Neuronal stem cell (in vitro differentiated cells): ENCODE data around the gene ATN1.

Source experiments
- DNase-seq: peaks from one replicate; pipeline ENCODE4 v3.0.0-alpha.2; 2013; ENCODE audit warnings: low spot score
- H2AFZ ChIP-seq: one replicate; pipeline ENCODE4 v1.6.1; 2013; ENCODE audit warnings: mild to moderate bottlenecking, low read length, inconsistent platforms
- H2AK5ac ChIP-seq: 2 replicates; pipeline ENCODE4 v1.6.1; 2013; ENCODE audit warnings: low read depth, mild to moderate bottlenecking, inconsistent platforms, low read length, moderate library complexity, mixed read lengths
- H2BK120ac ChIP-seq: 2 replicates; pipeline ENCODE4 v1.6.1; 2013; ENCODE audit warnings: low read depth, mild to moderate bottlenecking, inconsistent platforms, low read length, moderate library complexity, mixed read lengths
- H2BK12ac ChIP-seq: one replicate; pipeline ENCODE4 v1.6.1; 2013; ENCODE audit warnings: low read length, inconsistent platforms
- H2BK15ac ChIP-seq: 2 replicates; pipeline ENCODE4 v1.6.1; 2013; ENCODE audit warnings: mild to moderate bottlenecking, low read length, inconsistent platforms, mixed read lengths
- H2BK5ac ChIP-seq: one replicate; pipeline ENCODE4 v1.6.1; 2013; ENCODE audit warnings: inconsistent platforms, mild to moderate bottlenecking, low read length, moderate library complexity
- H3K14ac ChIP-seq: one replicate; pipeline ENCODE4 v1.6.1; 2013; ENCODE audit warnings: low read length, inconsistent platforms
- H3K18ac ChIP-seq: 2 replicates; pipeline ENCODE4 v1.6.1; 2013; ENCODE audit warnings: low read length, inconsistent platforms
- H3K23ac ChIP-seq: 2 replicates; pipeline ENCODE4 v1.6.1; 2013; ENCODE audit warnings: low read depth, mild to moderate bottlenecking, mixed read lengths, low read length, inconsistent platforms; ENCODE audit not compliant: poor library complexity
- H3K27ac ChIP-seq: replicated peaks from 3 replicates; pipeline ENCODE4 v1.5.1; 2013; ENCODE audit warnings: low read length, inconsistent platforms
- H3K27me3 ChIP-seq, 3 experiments: 2 replicates each; pipeline ENCODE4 v1.6.1; 2013; ENCODE audit warnings: low read length in 3 of 3, mild to moderate bottlenecking in 2 of 3, inconsistent platforms in 1 of 3, low read depth in 1 of 3, mixed read lengths in 1 of 3, moderate library complexity in 1 of 3; ENCODE audit not compliant: control insufficient read depth in 3 of 3, insufficient read depth in 3 of 3
- H3K36me3 ChIP-seq, 2 donors: replicated peaks in 1 of 2; 2 replicates each; pipeline ENCODE4 v1.6.1; 2013; ENCODE audit warnings: low read length in 2 of 2; ENCODE audit not compliant: control insufficient read depth in 2 of 2, insufficient read depth in 2 of 2
- H3K4ac ChIP-seq: 2 replicates; pipeline ENCODE4 v1.6.1; 2013; ENCODE audit warnings: inconsistent platforms, mild to moderate bottlenecking, low read length, moderate library complexity
- H3K4me1 ChIP-seq, 2 donors: 1 replicate in 1 of 2; 2 replicates in 1 of 2; pipeline ENCODE4 v1.6.1; 2013; ENCODE audit warnings: low read length in 2 of 2, low read depth in 1 of 2; ENCODE audit not compliant: control insufficient read depth in 2 of 2, insufficient read depth in 1 of 2
- H3K4me2 ChIP-seq: one replicate; pipeline ENCODE4 v1.6.1; 2013; ENCODE audit warnings: mild to moderate bottlenecking, low read length, inconsistent platforms; ENCODE audit not compliant: insufficient read depth, poor library complexity, severe bottlenecking
- H3K4me3 ChIP-seq, 2 donors: 2 replicates each; pipeline ENCODE4 v1.5.1; 2013; ENCODE audit warnings: low read length in 2 of 2, mild to moderate bottlenecking in 2 of 2, inconsistent platforms in 1 of 2, moderate library complexity in 1 of 2
- H3K79me1 ChIP-seq: one replicate; pipeline ENCODE4 v1.6.1; 2013; ENCODE audit warnings: low read depth, mild to moderate bottlenecking, inconsistent platforms, low read length, moderate library complexity
- H3K9ac ChIP-seq: one replicate; pipeline ENCODE4 v1.6.1; 2013; ENCODE audit warnings: mild to moderate bottlenecking, low read depth, low read length, inconsistent platforms; ENCODE audit not compliant: poor library complexity
- H3K9me3 ChIP-seq, 2 donors: replicated peaks in 1 of 2; 2 replicates each; pipeline versions ENCODE3 to v1.6.1; 2013; ENCODE audit warnings: low read length in 2 of 2, mild to moderate bottlenecking in 2 of 2, inconsistent platforms in 1 of 2, low read depth in 1 of 2, mixed read lengths in 1 of 2, moderate library complexity in 1 of 2; ENCODE audit not compliant: control insufficient read depth in 2 of 2, insufficient read depth in 1 of 2
- H4K8ac ChIP-seq: one replicate; pipeline ENCODE4 v1.6.1; 2013; ENCODE audit warnings: low read depth, mild to moderate bottlenecking, inconsistent platforms, low read length, moderate library complexity
- H4K91ac ChIP-seq: one replicate; pipeline ENCODE4 v1.6.1; 2013; ENCODE audit warnings: low read length, low read depth, mild to moderate bottlenecking, inconsistent platforms; ENCODE audit not compliant: poor library complexity
- WGBS, 2 donors: extraction: QIAGEN DNeasy Blood & Tissue Kit; methylation state at CpG; one replicate each; pipeline ENCODE4 v1.1.7; 2013; ENCODE audit warnings: missing lambda C conversion rate in 2 of 2, mixed read lengths in 1 of 2; ENCODE audit not compliant: insufficient read length in 2 of 2, insufficient replicate concordance in 1 of 2; ENCODE audit errors: extremely low coverage in 2 of 2; 5-methylcytosine and 5-hydroxymethylcytosine counted together

Gene ATN1

GRCh38 chr12:6979021-6979420 lies 51.3 kb downstream of the ATN1 start:
- no peak overlapping the region for H2BK5ac ChIP-seq
- no peak overlapping the region for H2BK120ac ChIP-seq
- H3K4ac ChIP-seq = no peak overlapping the region
- no peak overlapping the region for H2BK15ac ChIP-seq
- no peak overlapping the region for H2AFZ ChIP-seq
- H3K36me3 ChIP-seq = peaks cover 57 to 99% of the 10 kb centered on the region in 2 donors
- H3K79me1 ChIP-seq = no peaks in the 10 kb centered on the region
- no peak overlapping the region for H3K4me2 ChIP-seq
- no peaks in the 10 kb centered on the region for H3K4me1 ChIP-seq
- H3K14ac ChIP-seq = no peak overlapping the region
- peak overlapping the region in 1 of 2 donors; percentile 21 for H3K4me3 ChIP-seq
- no peak overlapping the region for H3K23ac ChIP-seq
- H4K91ac ChIP-seq = no peak overlapping the region
- no peak overlapping the region for H3K18ac ChIP-seq
- no peaks in the 10 kb centered on the region for H3K27me3 ChIP-seq
- no peak overlapping the region for H2AK5ac ChIP-seq
- H4K8ac ChIP-seq = no peak overlapping the region
- no CpG with 5 or more reads among the region's 6 CpGs for WGBS, 2 donors
- no peak overlapping the region for H3K27ac ChIP-seq
- H3K9me3 ChIP-seq = no peaks in the 10 kb centered on the region
- DNase-seq = no peak
- H3K9ac ChIP-seq = no peak overlapping the region
- H2BK12ac ChIP-seq = no peak overlapping the region

DNA sequence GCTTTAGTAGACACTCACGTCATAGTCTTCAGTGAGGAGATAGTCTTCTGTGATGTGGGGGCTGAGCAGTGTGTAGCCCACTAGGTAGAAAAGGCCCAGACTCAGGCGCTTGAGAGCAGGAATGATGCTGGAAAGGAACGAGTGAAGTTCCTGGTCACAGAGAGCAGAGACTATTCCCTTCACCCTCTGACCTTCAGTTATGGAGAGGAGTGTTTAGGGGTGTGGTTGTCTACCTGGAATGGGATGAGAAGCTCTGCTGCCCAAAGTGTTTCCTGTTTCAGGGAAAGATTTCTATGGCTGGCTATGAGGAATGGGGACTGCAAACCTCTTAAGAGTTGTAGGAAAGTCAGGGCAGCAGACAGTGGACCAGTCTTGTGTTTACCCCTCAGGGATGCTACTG lies 51.7 kb downstream of the ATN1 start:
- Histone ChIP-seq H3K79me1 (no peaks in the 10 kb centered on the region), H3K27ac (no peak overlapping the region), H4K8ac (no peak overlapping the region), H2BK15ac (no peak overlapping the region), H2AFZ (no peak overlapping the region), H3K36me3 (peaks cover 53 to 99% of the 10 kb centered on the region in 2 donors), H3K9ac (no peak overlapping the region), H3K9me3 (no peaks in the 10 kb centered on the region), H3K23ac (no peak overlapping the region), H3K4ac (no peak overlapping the region), H2BK12ac (no peak overlapping the region), H3K4me1 (no peaks in the 10 kb centered on the region), H3K4me2 (no peak overlapping the region), H3K14ac (no peak overlapping the region), H3K18ac (no peak overlapping the region), H2BK5ac (no peak overlapping the region), H2BK120ac (no peak overlapping the region), H2AK5ac (no peak overlapping the region), H3K27me3 (no peaks in the 10 kb centered on the region), H4K91ac (no peak overlapping the region), H3K4me3 (no peak overlapping the region)
- WGBS, 2 donors = no CpG with 5 or more reads among the region's 3 CpGs
- no peak for DNase-seq

- Histone ChIP-seq H3K4me3 (no peak overlapping the region), H3K4me2 (no peak overlapping the region), H3K23ac (no peak overlapping the region), H3K27me3 (no peaks in the 10 kb centered on the region), H2BK5ac (no peak overlapping the region), H3K9ac (no peak overlapping the region), H3K36me3 (peaks cover 50 to 97% of the 10 kb centered on the region in 2 donors), H3K4ac (no peak overlapping the region), H3K18ac (no peak overlapping the region), H2AK5ac (no peak overlapping the region), H2BK15ac (no peak overlapping the region), H3K9me3 (no peaks in the 10 kb centered on the region), H4K91ac (no peak overlapping the region), H2AFZ (no peak overlapping the region), H3K27ac (no peak overlapping the region), H4K8ac (no peak overlapping the region), H3K14ac (no peak overlapping the region), H2BK12ac (no peak overlapping the region), H3K79me1 (no peaks in the 10 kb centered on the region), H2BK120ac (no peak overlapping the region), H3K4me1 (no peaks in the 10 kb centered on the region)
- no CpG with 5 or more reads among the region's 4 CpGs for WGBS, 2 donors
- DNase-seq = no peak
These were observed 52.3 kb downstream of the ATN1 start for GRCh38 chr12:6980075-6980474.

GRCh38 chr12:6980740-6981139 lies 53.0 kb downstream of the ATN1 start:
- H3K4me2 ChIP-seq = no peak overlapping the region
- no peak overlapping the region for H4K8ac ChIP-seq
- no peak overlapping the region for H4K91ac ChIP-seq
- H3K9me3 ChIP-seq = no peaks in the 10 kb centered on the region
- no peak overlapping the region for H3K14ac ChIP-seq
- H3K4me3 ChIP-seq = no peak overlapping the region
- no peak overlapping the region for H2BK120ac ChIP-seq
- H3K18ac ChIP-seq = no peak overlapping the region
- H2AFZ ChIP-seq = no peak overlapping the region
- no peak overlapping the region for H2BK5ac ChIP-seq
- H3K36me3 ChIP-seq = peaks cover 44 to 90% of the 10 kb centered on the region in 2 donors
- no peak overlapping the region for H3K23ac ChIP-seq
- no peak overlapping the region for H3K9ac ChIP-seq
- H3K27me3 ChIP-seq = no peaks in the 10 kb centered on the region
- no peak for DNase-seq
- H2BK15ac ChIP-seq = no peak overlapping the region
- no peaks in the 10 kb centered on the region for H3K4me1 ChIP-seq
- no peak overlapping the region for H2BK12ac ChIP-seq
- no peak overlapping the region for H2AK5ac ChIP-seq
- H3K79me1 ChIP-seq = no peaks in the 10 kb centered on the region
- no peak overlapping the region for H3K4ac ChIP-seq
- no peak overlapping the region for H3K27ac ChIP-seq
